Peyer's patch (tissue), 4 donors: ENCODE data around the gene TTLL12.

Source experiments
- POLR2A ChIP-seq, 2 donors: fragments of 450-650 bp; IDR thresholded peaks; one replicate each; pipeline ENCODE4 v1.5.1; 2017; ENCODE audit warnings: antibody characterized with exemption in 2 of 2, mild to moderate bottlenecking in 2 of 2, moderate library complexity in 2 of 2
- TF ChIP-seq, protein P1 (sequence below), 6 experiments: fragments of 450-650 bp in 4 of 6; fragments of 200-600 bp in 2 of 6; sonication (generic) in 1 of 6; IDR thresholded peaks; one replicate each; pipeline ENCODE4 v1.5.1; 2017 to 2019; ENCODE audit warnings: antibody characterized with exemption in 6 of 6, mild to moderate bottlenecking in 3 of 6, moderate library complexity in 1 of 6

DNA sequence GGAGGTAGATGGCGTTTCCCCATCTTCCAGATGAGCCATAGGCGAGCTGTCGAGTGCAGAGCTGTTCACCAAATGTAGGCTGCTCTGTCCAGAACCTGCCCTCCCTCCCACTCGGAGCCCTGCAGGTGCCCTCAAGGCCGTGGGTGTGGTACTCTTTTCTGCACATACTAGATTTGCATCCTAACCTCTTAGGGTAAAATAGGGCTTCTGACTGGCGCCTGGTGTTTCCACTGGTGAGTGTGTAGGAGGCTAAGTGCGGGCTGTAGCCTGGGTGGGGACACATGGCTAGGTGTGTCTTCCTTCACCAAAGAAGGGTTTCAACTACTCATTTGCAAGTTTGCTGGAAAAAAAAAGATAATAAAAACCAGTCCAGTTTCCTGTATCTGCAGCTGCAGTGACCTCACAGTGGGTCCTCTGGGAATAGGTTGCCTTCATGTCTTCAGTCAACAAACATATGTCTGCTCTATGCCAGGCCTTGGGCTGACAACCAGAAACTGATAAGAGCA lies 67.9 kb downstream of the TTLL12 start:
- TF ChIP-seq, protein P1, sequence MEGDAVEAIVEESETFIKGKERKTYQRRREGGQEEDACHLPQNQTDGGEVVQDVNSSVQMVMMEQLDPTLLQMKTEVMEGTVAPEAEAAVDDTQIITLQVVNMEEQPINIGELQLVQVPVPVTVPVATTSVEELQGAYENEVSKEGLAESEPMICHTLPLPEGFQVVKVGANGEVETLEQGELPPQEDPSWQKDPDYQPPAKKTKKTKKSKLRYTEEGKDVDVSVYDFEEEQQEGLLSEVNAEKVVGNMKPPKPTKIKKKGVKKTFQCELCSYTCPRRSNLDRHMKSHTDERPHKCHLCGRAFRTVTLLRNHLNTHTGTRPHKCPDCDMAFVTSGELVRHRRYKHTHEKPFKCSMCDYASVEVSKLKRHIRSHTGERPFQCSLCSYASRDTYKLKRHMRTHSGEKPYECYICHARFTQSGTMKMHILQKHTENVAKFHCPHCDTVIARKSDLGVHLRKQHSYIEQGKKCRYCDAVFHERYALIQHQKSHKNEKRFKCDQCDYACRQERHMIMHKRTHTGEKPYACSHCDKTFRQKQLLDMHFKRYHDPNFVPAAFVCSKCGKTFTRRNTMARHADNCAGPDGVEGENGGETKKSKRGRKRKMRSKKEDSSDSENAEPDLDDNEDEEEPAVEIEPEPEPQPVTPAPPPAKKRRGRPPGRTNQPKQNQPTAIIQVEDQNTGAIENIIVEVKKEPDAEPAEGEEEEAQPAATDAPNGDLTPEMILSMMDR (IDR thresholded peaks at IDR 0.05), result no peak
- no peak for TF ChIP-seq POLR2A (IDR thresholded peaks at IDR 0.05)
